ENCODE data around the gene IL31. TPM values are rescaled to one million over a fixed set of nuclear protein-coding genes. Genes with fewer than 3 reads are reported as not detected.
A peak's percentile ranks its signal among the peaks of the same experiment; 100 is the strongest.
"Not testable (repeated sequence)": the region's sequence is repeated elsewhere in the genome, so short reads cannot be mapped to it uniquely, and the experiment has no call there.

The IL31 gene
- total RNA-seq, 1 donor from 2014 or later, result not detected

DNA sequence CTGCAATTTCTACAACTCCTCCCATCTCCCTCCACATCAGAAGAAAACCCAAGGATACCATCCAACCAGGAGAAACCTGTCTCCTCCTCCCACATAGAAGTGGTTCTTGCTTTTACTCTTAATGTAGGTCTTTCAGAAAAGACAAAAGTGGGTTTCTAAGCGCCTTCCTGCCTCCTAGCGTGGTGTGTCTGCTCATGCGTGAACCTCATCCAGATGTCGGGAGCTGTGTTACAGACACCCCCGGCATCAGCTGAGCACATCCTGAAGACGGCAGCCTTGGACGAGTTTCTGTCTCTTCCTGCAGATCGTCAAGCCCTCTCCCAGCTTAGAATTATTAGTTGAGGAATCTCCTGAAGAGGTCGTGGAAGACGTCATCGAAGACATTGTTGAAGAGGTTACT, 18.4 kb upstream of the IL31 start:
- no peak for DNase-seq (ENCODE audit: low read depth in 2 of 2)

DNA sequence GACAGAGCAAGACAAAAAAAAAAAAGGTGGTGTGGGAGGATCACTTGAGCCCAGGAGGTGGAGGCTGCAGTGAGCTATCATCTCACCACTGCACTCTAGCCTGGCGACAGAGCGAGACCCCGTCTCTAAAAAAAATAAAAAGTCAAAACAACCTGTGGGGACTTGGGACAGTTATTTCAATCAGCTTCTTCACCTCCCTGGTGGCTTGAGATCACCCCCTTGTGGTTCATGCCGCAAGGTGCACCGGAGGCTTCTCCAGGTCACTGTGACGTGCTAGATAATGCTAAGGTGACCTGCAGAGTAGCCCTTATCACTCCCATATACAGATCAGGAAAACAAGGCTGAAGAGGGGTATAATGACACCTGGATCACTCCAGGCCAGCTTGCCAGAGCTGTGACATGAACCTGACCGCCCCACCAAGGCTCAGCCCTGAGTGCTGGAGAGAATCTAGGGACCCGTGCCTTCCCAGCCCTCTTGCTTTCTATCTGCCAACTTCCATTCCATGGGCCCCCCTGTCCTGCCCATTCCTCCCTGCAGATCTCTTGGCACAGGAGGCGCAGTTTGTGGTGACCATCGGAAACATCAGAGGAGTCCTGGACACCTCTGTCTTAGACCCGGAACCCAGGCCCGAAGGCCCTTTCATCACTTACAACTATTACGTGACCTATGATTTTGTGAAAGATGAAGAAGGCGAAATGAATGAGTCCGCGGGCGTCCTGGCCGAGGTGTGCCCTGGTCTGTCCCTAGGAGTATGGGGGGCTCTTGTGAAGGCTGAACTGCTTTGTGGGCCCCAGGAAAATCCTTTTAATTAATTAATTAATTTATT, 17.0 kb upstream of the IL31 start:
- DNase-seq (ENCODE audit: low read depth in 2 of 2), result peak; percentile 56 to 74

DNA sequence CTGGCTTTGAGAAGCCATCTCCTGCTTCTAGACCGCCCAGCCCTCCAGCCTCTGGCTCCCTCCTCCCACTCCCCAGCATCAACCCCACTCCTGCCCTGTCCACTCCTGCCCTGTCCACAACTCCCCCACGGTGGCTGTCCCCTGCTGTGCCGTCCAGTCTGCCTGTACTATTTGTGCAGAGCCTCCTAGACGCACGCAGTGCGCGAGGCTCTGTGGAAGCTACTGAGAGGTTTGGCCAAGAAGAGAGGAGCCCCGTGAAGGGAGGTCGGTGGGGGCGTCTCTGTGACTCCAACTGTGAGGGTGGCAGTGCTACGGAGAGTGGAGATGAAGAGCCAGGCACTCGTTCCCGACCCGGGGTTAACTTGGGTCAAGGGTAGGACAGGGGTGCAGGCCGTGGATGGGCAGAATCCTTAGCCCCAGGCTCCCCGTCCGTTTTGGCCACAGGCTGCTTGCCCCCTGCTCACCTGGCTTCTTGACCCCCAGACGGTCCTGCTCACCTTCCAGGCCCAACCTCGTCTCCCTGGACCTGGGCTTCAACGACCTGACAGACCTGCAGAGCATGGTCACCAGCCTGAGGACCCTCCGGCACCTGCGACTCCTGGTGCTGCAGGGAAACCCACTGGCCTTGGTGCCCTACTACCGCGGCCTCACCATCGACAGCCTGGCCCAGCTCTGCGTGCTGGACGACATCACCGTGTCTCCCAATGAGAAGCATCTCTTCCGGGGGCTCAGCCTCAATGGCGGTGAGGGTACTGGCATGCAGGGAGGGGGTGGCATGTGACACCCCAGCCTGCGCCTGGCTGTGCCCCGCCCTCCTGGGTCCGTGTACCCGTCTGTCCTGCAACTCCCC, 15.8 kb upstream of the IL31 start:
- no peak for DNase-seq (ENCODE audit: low read depth in 2 of 2)

DNA sequence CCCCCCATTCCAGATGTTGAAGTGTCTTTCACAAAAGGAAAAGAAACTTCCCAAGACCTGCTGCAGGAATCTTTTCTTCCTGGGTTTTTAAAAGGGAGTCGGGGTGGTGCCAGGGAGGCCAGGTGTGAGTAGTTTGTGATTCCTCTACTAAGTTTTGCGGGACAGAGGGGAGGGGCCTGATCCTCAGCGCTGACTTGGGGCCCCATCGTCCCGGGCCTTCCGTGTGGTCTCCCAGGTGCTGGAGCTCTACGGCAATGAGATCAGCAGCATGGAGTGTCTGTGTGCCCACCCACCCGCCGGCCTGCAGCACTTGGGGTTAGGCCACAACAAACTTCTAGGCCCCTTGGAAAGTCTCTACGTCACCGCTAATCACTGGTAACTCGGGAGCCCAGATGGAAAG, 13.4 kb upstream of the IL31 start:
- no peak for DNase-seq (ENCODE audit: low read depth in 2 of 2)

DNA sequence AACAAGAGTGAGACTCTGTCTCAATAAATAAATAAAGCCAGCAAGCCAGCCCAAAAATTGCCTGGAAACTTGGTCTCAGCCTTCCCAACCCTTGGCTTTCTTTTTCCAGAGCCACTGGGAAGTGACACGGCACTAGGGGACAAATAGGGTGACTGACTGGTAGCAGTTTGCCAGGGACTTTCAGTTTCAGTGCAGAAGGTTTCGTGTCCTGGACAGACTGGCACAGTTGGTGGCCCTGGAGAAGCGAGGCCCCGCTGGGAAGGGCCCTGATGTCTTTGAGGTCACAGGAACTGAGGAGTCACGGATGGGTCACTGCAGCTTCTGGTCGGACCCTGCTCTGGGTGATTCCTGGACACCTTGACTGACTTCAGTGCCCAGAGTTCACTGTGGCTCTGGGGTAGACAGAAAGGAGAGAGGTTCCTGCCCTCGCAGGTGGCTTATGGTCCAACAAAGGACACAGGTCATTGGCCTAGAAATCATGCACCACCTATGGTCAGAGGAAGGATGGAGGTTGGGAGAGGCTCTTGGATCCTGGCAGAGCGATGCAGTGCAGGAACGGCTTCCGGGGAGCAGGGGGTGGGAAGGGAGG, 11.6 kb upstream of the IL31 start:
- no peak for DNase-seq (ENCODE audit: low read depth in 2 of 2)

DNA sequence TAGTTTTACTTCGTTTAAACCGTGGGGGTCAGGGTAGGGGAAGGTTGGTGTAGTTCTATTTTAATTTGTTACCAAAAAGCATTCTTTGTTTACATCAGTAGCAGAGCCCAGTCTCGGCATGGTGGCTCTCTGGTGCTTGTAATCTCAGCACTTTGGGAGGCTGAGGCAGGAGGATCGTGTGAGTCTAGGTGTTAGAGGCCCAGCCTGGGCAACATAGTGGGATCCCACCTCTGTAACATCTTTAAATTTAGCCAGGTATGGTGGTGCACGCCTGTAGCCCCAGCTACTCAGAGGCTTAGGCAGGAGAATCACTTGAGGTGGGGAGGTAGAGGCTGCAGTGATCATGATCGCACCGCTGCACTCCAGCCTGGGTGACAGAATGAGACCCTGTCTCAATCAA, 11.1 kb upstream of the IL31 start:
- no peak for DNase-seq (ENCODE audit: low read depth in 2 of 2)

DNA sequence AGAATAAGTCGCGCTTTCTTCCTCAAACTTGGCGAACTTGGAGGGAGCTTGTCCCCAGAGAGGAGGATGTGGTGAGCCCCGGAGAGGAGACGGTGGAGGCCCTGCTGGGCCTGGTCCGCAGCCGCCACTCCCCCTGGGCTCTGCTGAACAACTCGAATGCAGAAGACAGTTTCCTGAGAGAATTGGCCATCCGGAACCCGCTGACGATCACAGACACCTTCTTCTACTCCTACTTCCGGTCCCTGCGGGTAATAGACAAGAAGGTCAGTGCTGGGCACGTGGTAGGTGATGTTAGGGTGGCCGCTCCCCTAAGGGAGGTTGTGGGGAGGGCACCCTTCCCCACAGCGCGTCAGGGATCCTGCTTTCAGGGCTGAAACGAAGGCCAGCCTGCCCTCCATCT, 10.5 kb upstream of the IL31 start:
- no peak for DNase-seq (ENCODE audit: low read depth in 2 of 2)

DNA sequence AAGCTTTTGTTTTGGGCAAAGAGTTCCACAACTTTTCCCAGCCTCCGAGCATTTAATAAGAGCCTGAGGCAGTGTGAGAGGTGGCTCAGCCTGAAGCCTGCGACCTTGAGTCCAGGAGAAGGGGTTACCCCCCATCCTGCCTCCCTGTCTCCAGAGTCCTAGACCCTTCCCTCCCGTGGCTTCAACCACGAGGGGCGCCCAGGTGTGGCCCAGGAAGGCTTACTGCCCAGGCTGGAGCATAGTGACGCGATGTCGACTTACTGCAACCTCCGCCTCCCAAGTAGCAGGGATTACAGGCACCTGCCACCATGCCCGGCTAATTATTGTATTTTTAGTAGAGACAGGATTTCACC, 9.5 kb upstream of the IL31 start:
- no peak for DNase-seq (ENCODE audit: low read depth in 2 of 2)

DNA sequence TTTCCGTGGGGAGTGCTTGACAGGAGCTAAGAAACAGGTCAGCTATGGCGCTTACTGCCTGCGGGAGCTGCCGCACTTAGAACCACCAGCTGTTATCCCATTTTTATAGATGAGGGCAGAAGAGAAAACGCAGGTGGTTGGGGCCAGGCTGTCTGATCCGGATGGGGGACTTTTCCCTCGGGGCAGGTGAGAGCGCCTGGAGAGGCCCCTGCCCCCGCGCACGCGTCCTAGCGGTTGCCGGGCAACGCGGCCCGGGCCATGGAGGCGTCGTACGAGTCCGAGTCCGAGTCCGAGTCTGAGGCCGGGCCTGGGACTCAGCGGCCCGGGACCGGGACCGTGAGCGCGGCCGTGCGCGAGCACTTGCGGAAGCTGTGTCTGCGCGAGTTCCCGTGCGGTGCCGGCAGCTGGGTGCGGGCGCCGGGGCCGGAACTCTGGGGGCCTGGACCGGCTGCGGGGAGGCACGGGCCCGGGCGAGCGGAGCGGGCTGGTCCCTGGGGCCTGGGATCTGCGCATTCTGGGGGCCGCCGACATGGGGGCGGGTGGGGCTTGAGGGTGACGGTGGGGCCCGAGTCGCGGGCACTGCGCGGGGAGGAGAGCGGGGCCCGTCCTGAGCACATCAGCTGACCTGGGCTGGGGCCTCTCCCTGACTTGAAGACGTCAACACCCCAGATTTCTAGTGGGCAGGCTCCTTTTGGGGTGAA, 9.0 kb upstream of the IL31 start, which contains the start of gene LRRC43:
Gene LRRC43 (plus strand): TSS at position 237 of the 701 bp plus-strand sequence. CDS start 22 bp downstream, at position 259.
- DNase-seq (ENCODE audit: low read depth in 2 of 2), result peak in 1 of 2 donors; percentile 33

DNA sequence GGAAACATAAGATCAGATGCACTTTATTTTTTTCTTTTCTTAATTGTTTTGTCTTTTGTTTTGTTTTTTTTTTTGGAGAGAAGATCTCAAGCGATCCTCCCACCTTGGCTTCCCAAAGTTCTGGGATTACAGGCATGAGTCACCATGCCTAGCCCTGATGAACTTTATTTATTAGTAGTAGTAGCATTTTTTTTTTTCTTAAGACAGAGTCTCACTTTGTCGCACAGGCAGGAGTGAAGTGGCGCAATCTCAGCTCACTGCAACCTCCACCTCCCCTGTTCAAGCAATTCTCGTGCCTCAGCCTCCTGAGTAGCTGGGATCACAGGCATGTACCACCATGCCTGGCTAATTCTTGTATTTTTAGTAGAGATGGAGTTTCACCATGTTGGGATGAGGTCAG, 2.5 kb upstream of the IL31 start:
- DNase-seq (ENCODE audit: low read depth in 2 of 2), result not testable (repeated sequence)

DNA sequence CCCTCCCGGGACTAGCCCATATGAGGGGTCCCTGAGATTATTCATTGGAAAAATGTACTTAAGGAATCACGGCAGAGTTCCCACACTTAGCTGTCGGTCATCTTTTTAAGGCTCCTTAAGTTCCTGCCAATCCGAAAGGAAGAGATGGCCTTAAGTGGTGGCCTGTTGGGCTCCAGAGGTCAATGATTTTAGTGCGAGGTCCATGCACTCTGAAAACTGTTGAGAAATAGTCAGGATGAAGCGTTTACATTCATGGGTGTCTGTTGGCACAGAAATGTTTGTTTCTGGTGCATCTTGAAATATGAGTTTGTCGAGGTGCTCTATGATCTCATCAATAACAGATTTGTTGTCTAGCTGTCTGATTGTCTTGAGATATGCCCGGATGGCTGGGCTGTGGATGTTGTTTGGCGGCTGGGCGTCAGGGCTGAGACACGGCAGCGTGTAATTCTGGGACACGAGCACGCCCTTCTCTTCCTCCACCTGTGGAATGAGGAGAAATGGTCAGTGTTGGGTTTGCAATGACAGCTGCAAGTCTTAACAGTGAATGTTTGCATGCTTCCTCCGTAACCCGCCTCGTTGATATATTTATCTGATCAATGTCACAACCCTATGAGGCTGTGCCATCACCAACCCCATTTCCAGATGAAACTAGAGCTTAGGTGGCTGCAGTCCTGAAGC, 1.6 kb downstream of the IL31 start:
- DNase-seq (ENCODE audit: low read depth in 2 of 2), result no peak

DNA sequence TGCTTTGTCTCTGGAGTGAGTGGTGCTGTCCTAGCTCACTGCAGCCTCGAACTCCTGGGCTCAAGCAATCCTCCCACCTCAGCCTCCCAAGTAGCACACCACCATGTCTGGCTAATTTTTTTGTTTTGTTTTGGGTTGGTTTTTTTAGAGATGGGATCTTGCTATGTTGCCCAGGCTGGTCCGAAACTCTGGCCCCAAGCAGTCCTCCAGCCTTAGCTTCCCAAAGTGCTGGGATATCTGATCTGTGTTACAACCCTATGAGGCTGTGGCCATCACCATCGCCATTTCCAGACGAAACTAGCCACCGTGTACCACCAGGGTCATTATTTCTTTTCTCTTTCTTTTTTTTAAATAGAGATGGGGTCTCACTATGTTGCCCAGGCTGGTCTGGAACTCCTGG, 2.6 kb downstream of the IL31 start:
- no peak for DNase-seq (ENCODE audit: low read depth in 2 of 2)

DNA sequence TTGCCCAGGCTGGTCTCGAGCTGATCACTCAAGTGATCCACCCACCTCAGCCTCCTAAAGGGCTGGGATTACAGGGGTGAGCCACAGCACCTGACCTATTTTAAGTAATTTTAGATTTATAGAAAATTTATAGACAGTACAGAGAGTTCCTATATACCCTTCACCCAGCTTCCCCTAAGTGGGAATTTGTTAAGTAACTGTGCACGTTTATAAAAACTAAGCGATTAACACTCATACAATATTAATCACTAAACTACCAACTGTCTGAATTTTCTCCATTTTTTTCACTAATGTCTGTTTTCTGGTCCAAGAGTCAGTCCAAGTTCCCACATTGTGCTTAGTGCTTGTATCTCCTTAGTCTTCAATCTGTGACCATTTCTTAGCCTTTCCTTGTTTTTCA, 5.5 kb downstream of the IL31 start:
- DNase-seq (ENCODE audit: low read depth in 2 of 2), result no peak

DNA sequence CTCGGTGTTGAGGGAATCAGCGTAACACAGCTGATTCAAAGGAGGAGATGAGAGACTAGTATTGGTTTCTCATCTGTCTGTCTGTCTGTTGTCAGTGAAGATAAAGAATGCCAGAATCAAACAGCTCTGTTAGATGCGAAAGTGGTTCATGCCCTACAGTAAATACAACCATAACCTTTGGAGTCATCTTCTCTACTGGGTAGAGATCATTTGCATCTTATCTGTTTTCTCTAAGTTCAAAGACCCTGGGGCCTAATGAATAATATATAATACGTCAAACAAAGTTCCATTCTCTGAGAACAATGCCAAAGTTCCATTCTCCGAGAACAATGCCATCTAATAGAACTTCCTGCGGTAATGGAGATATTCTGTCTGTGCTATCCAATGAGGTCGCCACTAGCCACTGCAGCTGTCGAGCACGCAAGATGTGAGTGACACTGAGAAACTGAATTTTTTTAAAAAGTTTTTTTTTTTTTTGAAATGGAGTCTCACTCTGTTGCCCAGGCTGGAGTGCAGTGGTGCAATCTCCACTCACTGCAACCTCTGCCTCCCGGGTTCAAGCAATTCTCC, 6.6 kb downstream of the IL31 start:
- DNase-seq (ENCODE audit: low read depth in 2 of 2), result peak; percentile 45 to 57

DNA sequence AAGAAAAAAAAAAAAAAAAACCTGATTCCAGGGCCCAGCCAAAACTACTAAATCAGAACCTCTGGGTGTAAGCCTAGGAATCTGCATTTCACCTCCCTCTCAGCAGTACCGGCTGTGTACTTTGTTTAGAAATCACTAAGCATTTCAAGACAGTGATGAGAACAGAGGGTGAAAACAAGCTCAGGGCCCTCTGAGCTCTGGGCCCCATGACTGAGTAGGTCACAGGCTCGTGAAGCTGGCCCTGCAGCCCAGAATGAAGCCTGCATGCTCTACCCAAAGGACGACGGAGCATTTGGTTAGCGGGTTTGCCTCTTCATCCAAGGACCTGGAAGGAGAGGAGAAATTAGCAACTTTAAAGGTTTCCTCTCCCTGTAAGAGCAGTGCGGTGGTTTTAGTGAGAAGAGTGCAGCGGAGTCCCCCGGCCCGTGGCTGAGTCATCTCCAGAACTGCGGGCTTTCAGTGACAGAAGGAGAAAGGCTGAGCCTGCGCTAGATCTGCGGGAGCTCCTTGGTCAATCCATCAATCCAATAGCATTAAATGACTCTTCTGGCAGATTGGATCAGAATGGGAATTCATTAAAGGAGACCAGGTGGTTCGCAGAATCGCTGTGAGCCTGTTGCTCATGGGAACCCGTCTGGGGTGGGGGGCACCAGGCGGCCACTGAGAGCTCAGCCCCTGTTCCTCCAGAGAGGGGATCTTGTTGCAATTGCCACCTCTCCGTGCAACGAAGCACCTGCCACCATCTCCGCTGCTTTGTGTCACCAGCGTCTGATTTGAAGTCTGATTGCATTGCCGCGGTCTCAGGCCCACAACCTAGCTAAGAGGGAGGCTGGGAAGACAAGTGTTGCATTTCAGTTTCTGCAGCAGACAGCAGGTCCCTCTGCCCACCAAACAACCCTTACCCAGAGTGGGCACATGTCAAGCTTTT, 7.3 kb downstream of the IL31 start:
- DNase-seq (ENCODE audit: low read depth in 2 of 2), result no peak

DNA sequence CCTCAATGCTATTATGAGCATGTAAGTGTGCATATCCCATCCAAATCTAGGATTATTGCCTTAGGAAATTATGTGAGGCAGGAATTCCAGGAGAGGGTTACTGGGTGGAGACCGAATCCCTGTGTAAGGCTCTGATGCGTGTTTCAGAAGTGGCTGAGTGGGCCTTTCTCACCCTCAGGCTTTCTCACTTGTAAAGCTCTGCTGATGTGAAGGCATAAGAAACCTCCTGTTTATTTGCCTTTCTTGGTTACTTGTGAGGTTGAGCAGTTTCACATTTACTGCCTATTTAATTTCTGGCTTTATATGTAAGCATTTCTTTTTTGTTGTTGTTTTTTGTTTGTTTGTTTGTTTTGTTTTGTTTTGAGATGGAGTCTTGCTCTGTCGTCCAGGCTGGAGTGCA, 11.0 kb downstream of the IL31 start:
- DNase-seq (ENCODE audit: low read depth in 2 of 2), result no peak

DNA sequence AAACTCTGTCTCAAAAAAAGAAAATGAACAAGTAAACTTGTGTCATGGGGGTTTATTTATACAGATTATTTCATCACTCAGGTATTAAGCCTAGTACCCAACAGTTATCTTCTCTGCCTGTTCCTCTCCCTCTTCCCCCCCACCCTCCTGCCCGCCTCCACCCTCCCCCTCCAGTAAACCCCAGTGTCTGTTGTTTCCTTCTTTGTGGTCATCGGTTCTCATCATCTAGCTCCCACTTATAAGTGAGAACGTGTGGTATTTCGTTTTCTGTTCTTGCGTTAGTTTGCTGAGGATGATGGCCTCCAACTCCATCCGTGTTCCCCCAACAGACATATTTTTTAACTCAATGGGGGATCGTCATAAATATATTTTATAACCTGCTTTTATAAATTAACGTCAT, 12.3 kb downstream of the IL31 start:
- no peak for DNase-seq (ENCODE audit: low read depth in 2 of 2)

DNA sequence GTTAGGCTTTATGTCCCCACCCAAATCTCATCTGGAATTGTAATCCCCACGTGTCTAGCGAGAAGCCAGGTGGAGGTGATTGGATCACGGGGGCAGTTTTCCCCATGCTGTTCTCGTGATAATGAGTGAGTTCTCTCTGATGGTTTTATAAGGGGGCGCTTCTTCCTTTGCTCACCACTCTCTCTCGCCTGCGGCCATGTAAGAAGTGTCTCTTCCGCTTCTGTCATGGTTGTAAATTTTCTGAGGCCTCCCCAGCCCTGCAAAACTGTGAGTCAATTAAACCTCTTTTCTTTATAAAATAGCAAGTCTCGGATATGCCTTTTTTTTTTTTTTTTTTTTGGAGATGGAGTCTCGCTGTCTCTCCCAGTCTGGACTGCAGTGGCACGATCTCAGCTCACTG, 13.3 kb downstream of the IL31 start:
- no peak for DNase-seq (ENCODE audit: low read depth in 2 of 2)

DNA sequence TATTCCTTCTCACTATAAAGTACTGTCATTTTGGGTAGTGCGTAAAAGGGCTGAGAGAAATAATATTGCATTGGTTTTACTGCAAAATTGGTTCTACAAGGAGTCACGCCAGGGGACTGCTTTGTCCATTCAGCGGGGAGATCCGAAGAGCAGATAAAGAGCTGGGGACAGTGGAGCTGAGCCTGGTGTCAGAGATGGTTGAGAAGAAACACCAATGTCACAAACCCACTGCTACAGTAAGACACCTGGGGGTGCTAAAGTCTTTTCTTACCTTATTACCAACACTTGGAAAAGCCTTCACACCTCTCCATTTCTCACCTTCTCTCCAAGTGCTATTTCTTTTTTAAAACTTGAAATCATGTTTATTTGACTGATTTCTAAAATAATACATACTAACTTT, 14.1 kb downstream of the IL31 start:
- DNase-seq (ENCODE audit: low read depth in 2 of 2), result no peak

All from dermis microvascular lymphatic vessel endothelial cell (primary cell).